Spleen (tissue), 7 donors: ENCODE measurements around the gene SYNE2.

Source experiments
- CTCF ChIP-seq, 11 experiments: fragments of 200-600 bp in 7 of 11; fragments of 450-650 bp in 4 of 11; sonication (generic) in 4 of 11; IDR thresholded peaks in 8 of 11; conservative IDR thresholded peaks in 3 of 11; 1 replicate in 7 of 11; 2 replicates in 4 of 11; pipeline versions ENCODE4 v1.4.0 to v1.8.0; 2016 to 2021; ENCODE audit warnings: antibody characterized with exemption in 11 of 11, inconsistent platforms in 4 of 11, mild to moderate bottlenecking in 1 of 11
- POLR2A ChIP-seq, 3 donors: fragments of 450-650 bp; IDR thresholded peaks; one replicate each; pipeline ENCODE4 v1.5.1; 2017; ENCODE audit warnings: antibody characterized with exemption in 3 of 3, mild to moderate bottlenecking in 1 of 3
- POLR2AphosphoS5 ChIP-seq, 3 donors: sonication (generic); formaldehyde crosslinking; IDR thresholded peaks; one replicate each; pipeline ENCODE4 v1.5.1; 2017; ENCODE audit warnings: antibody characterized with exemption in 3 of 3
- donor health status: DM: no; HTN: no; CAD: no; lungs with moderate emphysema.
- donor health status: DM: no; HTN: no; CAD: no.
- donor health status: DM: no; HTN: no; CAD: no.

GRCh38 chr14:63855281-63855680 lies 2.5 kb downstream of the SYNE2 start:
- TF ChIP-seq POLR2AphosphoS5 (IDR thresholded peaks at IDR 0.05), result no peak
- no peak for TF ChIP-seq POLR2A (IDR thresholded peaks at IDR 0.05)
- no peak for TF ChIP-seq CTCF (IDR thresholded peaks at IDR 0.05 in 8 of 11, conservative IDR thresholded peaks at IDR 0.05 in 3 of 11)
